DMS 273 treated with DMSO at 0.1 percent for 48 hours (cell line): ENCODE data around the gene TMEM219.

Experiments used
- DNase-seq: peaks from one replicate; lab custom pipeline; 2025; lab: John Stamatoyannopoulos, UW

The TMEM219 gene

DNA sequence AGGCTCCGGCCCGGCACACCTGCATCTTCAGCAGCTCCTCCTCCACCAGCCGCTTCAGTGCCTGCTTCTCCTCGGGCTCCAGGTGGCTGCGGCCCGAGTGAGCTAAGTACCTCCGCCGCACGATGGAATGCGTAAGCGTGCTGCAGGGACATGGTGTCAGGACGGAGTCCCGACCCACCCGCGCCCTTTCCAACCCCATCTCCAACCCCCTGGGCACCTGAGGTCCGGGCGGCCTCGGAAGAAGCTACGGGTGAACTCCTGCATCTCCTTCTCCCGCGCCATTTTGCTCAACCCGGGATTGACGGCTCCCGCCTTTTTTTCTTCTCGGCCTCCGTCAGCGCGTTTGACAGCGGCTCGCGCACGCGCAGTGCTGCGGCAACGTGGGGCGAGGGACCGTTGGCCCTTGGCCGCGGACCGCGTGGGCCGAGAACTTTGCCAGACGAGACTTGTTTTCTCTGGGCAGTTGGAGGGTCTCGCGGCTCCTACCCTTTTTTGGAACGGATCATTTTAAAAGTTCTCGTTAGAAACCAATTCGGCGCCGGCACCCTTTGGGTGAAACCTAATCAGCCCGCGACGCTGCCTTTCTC, 33.5 kb downstream of the TMEM219 start, which contains the start of gene HIRIP3:
HIRIP3 (minus strand) TSS at position 294 of the 587 bp plus-strand sequence; CDS start at position 282, 12 bp downstream.
- peak; percentile 50 for DNase-seq

DNA sequence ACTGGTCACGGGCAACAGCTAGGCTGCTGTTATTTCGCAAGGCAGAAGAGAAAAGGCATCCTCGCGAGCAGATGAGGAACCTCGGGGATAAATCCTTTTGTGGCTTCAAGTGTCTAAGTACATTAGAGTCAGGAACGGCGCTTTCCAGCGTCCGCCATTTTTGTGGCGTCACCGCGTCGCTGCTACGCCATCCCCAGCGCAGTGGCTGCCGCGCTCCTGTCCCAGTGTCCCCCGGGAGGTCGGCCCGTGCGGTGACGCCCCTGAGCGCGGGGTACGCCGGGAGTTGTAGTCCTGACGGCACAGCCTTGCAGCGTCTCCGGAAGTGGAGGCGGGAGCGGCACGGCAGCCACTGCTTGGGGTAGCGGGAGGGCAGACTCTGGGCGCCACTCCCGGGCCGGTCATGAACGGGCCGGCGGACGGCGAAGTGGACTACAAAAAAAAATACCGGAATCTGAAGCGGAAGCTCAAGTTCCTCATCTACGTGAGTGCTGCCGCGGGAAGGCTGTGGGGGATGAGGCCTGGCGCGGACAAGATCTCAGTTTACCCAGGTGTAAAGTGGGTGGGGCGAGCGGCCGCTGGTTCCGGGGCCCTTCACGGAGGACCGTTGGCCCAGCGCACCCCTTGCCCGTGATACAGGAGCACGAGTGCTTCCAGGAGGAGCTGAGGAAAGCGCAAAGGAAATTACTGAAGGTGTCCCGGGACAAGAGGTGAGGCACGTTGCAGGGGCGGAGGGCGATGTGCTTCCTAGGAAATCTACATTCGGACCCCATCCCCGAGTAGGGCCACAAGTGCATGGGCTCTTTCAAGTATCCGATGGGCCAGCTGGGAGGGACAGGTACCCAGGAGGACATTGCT, 34.3 kb downstream of the TMEM219 start, which contains the start of gene INO80E:
INO80E (plus strand) TSS at position 331 of the 855 bp plus-strand sequence; CDS start at position 401, 70 bp downstream.
- peak; percentile 88 for DNase-seq

DNA sequence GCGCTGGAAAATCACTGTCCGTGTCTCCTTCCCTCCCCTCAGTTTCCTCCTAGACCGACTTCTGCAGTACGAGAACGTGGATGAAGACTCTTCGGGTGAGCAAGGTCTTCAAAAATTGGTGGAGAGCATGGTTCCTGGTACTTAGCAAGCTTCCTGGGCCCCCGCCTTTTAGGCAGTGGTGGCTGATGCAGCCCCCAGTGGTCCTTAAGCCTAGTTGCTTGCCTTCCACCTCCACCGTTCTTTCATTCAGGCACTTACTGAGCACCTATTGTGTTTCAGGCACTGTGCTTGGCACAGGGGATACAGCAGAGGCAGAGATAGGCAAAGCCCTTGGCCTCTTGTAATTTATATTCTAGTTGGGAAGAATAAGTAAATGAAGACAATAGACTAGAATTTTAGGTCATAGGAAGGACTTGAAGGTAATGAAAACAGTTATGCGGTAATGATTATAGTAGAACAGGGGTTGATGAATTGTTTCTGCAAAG, 34.9 kb downstream of the TMEM219 start:
- DNase-seq, result no peak

DNA sequence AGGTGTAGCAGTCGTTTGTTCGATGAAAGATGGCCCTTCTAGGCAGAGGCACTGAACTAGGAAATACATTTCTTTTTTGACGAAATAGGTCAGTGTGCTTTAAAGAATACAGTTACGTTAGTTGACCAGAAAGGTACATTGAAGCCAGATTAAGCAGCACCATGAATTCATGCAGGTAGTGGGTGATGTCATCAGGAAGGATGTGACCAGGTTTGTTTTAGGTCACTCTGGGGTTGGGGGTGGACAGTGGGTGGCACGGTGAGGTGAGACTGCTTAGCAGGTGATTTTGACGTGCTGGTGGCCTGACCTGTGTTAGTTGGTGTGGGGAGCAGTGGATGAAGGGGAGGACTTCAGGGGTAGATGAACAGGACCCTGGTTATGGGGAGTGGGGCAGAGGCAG, 37.7 kb downstream of the TMEM219 start:
- no peak for DNase-seq

DNA sequence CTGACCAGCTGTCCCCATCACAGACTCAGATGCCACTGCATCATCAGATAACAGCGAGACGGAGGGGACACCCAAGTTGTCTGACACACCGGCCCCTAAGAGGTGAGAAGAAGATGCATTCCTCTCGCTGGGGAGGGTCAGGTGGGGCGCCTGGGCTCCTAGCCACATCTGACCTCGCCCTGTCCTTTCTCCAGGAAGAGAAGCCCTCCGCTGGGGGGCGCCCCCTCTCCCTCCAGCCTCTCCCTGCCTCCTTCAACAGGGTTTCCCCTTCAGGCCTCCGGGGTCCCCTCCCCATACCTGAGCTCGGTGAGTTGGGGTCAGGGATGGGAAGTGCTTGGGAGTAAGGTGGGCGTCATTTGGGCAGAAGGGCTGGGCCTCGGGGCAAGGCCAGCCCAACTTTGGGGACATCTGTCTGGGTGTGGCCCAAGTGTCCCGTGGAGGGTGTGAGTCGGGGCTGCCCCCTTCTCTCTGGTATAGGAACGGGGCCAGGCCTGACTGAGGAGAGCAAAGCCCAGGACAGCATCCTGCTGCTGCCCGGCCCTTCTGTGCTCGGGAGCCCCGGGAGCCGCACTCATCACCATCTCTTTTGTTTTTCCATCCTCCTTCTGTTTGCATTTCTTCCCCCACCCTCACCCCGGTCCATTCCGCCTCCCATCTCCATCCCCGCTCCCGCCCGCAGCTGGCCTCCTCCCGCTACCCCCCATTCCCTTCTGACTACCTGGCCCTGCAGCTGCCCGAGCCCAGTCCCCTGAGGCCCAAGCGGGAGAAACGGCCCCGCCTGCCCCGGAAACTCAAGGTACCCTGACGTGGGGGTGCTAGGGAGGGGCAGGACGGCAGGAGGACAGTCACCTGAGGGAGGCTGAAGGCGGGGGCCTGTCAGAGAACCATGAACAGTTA, 39.1 kb downstream of the TMEM219 start:
- no peak for DNase-seq

DNA sequence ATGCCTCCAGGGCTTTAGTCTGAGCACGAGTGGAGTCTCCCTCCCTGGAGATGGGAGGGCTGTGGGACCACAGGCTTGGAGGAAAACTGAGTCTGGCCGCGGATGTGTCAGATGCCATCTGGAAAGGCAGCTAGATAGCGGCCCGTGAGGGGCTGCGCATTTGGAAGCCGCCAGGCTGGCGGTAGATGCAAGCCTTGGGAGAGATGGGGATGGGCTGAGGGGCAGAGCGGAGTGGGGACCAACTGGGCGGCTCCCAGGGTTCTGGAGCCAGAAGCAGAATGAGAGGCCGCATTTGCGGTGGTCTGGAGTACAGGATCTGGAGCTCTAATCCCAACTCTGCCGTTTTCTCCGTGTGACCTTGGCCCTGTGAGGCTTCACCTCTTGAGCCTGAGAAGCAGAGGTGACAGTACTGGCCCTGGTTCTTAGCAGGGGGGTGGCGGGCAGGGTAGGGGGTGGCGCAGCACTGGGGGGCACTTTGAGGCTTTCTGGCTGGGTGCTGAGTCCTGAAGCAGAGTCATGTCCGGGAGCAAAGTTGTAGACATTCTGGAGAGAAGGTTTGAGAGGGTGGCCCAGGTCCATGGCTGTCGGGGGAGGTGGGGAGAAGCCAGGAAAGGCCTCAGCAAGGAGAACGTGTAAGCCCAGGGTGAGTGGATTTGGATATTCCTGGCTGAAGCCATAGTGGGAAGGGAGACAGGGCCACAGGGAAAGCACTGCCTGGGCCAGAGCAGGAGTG, 40.9 kb downstream of the TMEM219 start:
- no peak for DNase-seq

DNA sequence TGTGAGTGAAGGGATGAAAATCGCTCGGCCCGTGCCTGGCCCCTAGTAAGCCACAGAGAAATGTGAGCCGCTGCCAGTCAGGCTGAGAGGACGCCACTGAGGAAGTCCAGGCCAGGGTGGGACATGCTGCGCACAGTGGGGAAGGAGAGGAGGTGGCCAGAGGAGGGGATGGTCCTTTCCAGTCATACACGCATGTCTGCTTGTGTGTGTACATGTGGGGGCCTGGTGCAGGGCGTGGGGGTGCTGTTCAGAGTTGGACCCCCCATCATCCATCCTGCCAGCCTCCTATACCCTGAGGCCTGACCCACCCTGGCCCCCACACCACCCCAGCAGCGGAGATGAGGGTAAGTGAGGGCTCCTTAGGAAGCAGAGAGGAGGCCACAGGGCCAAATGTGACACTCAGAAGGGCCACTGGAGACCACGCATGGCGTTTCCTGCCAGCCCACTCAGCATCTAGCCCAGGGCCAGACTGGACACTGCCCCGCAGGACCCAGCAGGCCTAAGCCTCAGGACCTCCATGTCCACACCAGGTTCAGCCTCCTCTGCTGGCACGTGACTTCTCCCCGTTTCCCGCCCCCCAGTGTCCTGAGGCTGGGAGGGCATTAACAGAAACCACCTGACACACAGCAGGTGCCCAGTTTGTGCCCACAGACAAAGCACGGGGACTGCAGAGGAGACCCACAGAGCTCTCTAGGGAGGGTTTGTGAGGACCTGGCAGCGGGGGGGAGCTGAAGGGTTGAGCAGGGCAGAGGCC, 42.0 kb downstream of the TMEM219 start:
- no peak for DNase-seq

DNA sequence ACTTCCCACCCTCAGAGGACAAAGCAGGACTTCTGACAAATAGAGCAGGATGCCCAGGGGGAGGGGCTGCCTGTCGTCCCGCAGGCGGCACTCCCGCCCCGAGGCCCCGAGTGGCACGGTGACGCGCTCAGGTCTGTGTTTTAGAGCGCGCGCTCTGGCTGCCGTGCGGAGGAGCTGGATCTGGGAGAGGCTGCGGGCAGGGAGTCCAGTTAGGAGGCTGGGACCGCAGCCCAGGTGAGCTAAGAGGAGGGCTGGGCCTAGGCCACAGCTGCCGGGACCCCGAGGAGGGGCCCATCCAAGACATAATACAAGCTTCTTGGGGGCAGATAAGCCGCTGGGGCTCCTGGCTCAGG, 42.5 kb downstream of the TMEM219 start:
- DNase-seq, result no peak

DNA sequence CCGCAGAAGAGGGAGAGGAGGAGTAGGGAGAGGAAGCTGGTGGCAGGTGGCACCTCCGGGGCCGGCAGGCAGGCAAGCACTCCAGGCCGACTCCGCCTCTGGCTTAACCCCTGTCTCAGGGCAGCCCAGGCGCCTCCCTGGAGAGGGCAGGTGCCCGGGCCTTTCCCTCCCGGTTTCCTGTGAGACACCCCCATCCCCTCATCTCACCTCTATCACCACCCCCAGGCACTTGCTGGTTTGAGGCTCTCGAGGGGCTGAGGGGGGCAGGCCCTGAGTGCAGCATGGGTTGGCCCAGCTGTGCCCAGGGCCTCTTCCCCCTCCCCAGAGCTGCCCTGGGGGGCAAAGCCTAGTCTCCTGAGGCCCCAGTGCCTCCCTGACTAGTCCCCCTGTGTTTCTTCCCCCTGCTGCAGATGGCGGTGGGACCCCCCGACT, 42.9 kb downstream of the TMEM219 start:
- DNase-seq, result no peak

DNA sequence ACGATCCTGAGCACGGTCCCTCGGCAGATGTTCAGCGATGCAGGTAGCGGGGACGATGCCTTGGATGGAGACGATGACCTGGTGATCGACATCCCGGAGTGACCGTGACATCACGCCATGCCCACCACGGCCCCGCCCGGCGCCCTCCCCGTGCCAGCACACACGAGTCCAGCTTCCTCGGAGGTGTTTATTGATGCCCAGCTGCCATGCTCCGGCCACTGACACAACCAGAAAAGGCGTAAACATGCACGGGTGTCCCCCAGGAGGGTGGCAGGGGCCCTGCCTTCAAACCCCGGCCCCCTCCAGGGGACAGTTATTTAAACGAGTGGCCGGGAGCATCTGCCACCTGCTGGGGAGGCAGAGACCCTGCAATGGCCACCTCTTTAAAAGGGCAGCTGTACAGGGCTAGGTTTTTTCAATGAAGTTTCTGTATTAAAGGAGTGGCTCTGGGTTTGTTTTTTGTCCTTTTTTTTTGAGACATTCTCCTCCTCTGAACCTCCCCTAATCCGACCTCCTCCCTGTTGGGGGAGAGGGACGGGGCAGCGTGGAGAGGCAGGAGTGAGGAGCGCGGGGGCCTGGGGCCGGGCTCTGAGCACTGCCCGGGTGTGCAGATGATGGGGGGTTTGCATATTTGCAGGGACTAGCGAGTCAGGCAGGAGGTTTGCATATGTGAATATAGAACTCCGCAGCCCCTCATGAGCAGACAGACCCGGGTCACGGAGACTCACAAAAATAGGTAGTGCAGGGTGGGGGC, 43.6 kb downstream of the TMEM219 start:
- peak; percentile 42 for DNase-seq

DNA sequence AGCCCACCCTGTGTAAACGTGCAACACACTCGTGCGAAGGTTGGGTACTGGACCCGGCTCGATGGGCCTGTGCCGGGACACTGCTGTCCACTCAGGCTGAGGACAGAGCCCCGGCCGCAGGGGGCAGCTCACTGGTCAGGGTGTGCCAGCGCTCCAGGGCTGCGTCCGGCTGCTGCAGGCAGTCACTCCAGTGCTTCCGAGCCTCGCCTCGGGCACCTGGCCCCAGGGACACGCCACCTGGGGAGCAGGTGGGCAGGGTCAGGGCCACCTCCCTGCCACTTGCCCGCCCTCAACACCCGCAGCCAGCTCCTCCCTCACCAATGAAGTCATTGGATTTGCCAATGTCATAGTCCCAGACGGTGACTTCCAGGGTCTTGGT, 44.2 kb downstream of the TMEM219 start:
- no peak for DNase-seq

DNA sequence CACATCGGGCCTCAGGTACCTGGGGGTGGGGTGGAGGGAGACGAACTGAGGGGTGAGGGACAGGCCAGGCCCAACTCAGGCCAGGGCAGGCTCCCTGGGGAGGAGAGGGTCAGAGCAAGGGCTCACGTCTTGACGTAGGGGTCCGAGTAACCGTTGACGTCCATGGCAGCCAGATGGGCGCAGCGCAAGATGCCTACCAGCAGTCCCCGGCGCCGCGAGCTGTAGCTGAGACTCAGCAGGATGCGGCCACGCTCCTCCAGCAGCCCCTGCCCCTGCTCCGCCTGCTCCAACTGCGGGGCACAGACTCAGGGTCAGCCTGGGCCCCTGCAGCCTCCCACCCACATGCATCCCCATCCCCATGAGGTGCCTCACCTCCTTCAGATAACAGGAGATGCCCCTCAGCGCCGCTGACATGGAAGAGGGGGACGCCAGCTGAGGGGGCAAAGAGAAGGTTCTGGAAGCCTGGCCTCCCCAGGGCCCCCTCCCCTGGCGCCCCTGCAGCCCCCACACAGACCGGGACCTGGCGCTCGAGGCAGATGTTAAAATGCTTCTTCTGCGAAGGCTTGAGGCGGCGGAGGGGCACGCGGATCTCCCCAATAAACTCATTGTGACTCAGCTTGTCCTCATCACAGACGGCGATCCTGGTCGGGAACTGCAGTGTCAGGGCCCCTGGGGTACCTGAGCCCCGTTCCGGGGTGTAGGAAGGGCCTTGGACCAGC, 44.9 kb downstream of the TMEM219 start:
- no peak for DNase-seq

DNA sequence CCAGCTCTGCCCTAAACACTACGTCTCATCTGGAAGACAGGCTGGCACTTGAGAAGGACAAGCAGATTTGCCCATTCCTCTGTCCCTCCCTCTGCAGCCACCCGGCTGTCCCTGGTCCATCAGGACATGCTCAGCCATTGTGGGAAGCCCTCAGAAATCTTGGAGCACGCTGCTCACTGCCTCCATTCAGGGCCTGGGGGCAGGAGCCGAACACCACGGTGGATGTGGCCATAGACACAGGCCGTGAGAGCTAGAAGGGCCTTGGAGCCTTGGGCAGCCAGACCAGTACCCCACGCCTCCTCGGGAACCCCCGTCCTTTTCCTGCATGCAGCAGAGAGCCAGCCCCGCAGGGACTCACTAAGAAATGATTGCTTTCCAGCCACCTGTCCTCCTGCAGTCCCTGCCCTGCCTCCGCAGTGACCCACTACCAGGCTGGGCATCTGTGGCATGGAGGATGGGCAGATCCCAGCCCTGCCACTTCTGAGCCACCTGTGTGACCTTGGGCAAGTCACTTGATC, 45.6 kb downstream of the TMEM219 start:
- DNase-seq, result no peak

DNA sequence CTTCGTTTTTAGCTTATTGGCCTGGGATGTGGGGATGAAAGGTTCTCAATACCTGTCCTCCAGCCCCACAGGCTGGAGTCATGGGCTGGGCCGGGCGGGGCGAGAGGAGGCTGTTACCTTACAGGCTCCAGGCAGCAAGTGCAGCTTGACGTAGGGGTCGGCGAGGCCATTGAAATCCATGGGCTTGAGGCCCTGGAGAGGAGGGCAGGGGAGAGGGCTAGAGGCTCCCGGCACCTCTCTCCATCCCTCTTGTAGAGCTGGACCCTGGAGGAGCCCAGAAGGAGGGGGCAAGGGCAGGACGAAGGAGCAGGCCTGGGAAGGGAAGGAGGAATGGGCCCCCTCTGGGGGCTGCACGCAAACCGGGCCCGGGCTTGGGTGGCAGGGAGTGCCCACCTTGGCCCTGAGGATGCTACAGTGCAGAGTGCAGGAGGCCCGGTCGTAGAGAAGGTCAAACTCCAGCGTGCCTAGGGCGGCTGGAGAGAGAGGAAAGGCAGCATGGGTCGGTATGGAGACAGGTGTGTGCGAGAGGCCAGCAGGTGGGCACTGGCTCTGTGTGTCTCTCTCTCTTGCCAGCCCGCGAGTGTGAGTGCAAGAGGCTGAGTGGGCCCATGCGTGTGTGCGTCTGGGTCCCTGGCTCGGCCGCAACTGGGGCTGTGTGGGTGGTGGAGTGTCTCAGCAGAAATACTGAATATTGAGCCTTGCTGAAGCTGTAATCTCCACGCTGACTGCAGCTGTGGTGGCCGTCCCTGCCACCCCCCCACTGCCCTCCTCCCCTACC, 47.4 kb downstream of the TMEM219 start:
- DNase-seq, result no peak

DNA sequence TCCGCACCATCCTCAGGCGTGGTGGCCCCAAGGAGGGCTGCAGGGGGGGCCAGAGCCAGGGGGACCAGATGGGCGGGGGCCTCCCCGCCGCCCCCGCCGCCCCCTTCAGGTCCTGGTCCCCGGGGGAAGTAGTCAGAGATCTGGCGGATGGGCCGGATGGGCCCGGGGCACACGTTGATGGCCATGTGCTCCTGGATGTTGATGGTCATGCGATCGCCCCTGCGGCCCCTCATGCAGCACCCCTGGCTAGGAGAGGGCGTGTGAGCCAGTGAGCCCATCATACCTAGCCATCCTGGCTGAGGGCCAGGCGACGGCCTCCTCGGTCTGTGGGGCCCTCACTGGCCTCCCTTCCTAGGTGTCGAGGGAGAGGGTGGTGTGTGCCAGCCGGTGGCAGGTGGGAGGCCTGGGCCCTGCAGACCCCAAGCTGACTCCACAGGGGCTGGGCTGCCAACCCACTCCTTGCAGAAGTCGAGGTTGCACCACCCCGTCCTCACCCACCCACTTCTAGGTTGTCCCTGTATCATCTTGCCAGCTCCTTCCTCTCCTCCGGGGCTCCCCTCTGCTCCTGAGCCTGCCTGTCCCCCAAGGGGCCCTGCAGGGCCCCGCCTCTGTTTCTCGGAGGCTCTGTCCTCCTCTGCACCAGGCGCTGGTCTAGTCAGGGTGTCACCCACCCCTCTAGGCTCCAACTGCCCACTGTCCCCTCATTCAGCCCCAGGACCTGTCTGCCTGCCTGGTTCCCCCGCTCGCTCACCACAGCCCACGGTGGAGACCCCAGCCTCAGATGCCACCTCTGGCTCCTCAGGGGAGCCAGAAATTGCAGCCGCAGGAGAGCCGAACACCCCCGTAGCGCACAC, 48.3 kb downstream of the TMEM219 start:
- no peak for DNase-seq

DNA sequence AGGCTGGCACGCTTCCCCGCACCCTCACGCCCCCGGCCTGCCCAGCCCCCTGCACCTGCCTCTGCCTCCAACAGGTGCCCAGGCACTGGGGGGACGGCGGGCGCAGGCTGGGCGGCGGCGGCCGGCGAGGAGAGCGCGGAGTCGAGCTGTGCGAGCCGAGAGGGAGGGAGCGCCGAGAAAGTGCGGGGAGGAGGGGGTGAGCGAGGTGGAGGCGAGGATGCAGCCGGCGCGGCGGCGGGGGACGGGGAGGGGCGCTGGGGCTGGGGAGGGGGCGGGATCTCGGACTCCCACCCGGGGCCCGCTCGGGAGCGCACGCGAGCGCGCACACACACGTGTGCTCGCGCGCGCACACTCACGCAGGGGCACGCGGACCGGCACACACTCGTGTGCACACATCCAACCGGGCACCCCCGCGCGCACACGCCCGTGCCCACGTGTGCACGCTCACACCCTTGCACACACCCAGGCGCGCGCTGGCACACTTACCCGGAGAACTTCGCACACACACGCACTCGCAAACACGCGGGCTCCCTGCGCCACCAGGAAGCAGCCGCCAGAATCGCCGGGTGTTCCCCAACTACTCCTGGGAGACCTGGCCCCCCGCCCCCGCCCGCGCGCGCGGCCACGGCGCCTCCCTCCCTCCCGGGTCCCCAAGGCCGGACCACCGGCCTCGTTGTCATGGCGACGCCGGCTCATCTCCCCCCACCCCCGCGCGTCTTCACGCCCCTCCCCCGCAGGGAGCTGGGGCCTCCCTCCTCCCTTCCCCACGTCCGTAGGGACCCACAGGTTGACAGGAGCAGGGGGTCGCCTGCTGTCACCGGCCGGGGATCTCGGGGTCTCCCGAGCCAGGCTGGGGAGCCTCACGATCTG, 49.2 kb downstream of the TMEM219 start, which contains the start of gene DOC2A:
DOC2A (minus strand) TSS at position 184 of the 870 bp plus-strand sequence. CDS start 805 bp downstream, outside the sequence.
- no peak for DNase-seq
